ENCODE results near the gene NBEAL1.
"Not testable (repeated sequence)": the region's sequence is repeated elsewhere in the genome, so short reads cannot be mapped to it uniquely, and the experiment has no call there.

Gene NBEAL1

DNA sequence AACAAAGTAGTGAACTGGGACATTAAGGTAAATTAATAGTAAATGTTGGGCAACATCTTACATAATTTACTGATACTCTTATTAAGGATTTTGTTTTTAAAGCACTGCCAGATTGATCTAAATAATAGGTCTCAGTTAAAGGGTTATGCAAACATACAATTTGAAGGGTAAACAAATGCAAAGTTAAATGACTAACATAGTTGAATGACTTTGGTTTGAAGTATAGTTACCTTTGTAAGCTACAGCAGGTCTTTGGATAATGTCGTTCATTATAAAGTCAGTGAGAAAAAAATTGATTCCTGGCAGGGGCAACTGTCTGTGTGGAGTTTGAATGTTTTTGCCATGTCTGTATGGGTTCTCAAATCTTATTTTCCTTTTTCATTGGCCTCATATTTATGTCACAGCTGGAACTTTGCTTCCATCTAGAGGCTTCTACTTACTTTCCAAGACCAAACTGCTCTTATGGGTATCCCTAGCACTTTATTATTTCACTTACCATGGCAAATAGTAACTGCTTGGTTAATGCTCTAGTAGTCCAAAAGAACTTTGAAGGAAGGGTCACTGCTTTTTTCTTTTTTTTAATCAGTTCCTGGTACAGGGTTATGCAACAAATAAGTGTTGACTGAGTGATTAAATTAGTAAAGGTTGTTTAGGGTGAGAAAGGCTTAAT lies 107.8 kb downstream of the NBEAL1 start:
- DNase-seq = peak; percentile 6

DNA sequence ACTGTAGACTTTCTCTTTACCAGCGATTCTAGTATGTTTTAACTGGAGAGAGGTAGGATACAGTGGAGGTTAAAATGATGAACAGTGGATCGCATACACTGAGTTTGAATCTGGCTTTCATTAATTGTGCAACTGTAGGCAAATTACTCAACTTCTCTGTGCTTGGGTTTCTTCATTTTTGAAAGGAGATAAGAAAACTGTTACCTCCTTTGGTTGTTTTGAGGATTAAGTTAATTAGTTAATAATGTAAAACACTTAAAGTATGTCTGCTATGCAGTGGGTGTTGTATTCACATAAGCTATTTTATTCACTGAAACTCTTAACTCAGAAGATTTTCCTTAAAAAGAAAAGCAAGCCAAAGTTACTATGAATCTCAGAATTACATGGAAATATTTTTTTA lies 112.3 kb downstream of the NBEAL1 start:
- DNase-seq = no peak

DNA sequence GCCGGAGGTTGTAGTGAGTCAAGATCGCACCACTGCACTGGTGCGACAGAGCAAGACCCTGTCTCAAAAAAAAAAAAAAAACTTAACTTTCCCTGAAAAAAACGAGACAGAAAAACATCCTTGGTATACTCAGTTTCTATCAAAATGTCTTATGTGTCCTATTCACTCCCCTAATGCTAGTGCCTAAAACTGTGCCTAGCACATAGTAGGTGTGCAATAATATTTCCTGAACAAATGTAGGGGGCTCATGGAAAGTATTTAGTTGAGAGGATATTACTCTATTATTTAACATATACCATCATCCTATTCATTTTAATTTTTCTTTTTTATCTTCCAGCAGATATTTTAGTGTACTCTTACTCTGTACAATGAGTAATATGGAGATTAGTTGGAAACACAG lies 120.4 kb downstream of the NBEAL1 start:
- DNase-seq = no peak

DNA sequence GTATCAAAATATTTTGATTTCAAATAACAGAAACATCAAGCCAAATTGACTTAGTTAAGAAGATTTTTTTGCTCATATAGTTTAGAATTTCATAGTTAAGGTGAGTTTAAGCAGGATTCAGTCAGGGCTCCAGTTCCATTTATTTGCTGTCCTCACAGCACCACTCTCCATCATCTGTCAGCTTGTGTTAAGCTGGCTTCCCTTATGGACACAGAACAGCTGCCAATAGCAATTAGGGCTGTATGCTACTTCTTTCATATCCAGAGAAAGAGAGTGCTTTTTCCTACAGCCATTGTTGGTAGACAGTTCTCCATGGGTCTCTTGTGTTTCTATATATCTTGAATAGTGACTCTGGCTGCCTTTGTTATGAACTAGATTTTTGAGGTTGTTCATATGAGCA lies 128.7 kb downstream of the NBEAL1 start:
- no peak for DNase-seq

DNA sequence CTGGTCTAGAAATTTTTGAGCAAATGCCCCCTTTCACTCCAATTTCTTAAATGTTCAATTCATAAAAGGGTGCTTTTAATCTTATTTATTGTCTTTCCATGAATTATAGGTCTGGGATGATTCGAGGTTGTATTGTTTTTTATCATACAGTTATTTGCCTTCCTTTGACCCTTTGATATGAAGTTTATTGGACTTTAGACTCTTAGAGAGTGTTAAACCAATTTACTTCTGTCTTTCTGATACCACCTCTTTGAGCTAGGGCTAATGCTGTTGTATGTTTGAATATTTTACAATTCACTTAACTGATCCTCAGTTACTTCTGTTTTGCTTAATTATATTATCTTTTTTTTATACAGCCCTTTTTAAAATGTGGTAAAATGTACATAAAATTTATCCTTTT lies 134.5 kb downstream of the NBEAL1 start:
- no peak for DNase-seq

DNA sequence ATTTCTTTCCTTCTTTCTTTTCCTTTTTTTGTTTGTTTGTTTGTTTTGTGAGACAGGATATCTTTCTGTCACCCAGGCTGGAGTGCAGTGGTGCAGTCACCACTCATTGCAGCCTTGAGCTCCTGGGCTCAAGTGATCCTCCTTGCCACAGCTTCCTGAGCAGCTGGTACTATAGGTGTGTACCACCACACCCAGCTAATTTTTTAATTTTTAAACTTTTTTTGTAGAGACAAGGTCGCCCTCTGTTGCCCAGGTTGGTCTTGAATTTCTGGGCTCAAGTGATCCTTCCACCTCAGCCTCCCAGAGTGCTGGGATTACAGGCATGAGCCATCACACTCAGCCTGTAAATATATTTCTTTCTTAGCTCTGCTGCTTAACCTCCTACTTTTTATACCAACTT lies 140.7 kb downstream of the NBEAL1 start:
- DNase-seq = no peak

DNA sequence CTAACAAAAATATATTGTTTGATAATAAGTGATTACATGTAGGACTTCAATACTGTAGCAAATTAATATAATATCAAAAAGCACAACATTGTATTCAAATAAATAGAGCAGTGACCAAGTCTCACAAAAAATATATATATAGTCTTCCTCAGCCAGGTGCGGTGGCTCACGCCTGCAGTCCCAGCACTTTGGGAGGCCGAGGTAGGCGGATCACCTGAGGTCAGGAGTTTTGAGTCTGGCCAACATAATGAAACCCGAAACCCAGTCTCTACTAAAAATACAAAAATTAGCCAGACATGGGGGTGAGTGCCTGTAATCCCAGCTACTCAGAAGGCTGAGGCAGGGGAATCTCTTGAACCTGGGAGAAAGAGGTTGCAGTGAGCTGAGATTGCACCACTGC lies 148.0 kb downstream of the NBEAL1 start:
- DNase-seq = not testable (repeated sequence)

DNA sequence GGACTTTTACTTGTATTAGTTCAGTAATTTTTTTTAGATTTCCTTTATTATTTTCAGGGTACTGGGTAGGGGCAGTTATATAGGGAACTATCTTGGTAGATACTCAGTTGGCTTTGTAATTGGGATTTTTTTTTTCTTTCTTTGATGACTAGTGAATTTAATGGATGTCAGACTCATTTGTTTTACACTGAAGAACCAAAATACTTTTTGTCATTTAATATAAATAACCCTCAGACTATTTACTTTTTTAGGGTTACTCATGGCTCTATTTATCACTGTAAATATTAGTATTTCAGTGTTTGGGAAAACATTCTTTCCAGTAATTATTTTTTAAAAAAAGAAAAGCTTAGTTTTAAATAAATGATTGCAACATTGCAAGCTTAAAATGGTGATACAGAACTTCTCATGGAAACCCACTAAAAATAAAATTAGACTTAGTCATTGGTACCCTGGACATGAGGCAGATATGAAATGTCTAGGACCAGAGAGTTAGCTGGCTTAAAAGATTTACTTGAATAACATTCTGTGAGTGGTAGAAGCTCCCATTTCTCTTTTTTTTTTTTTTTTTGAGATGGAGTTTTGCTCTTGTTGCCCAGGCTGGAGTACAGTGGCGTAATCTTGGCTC lies 149.7 kb downstream of the NBEAL1 start:
- DNase-seq = no peak

DNA sequence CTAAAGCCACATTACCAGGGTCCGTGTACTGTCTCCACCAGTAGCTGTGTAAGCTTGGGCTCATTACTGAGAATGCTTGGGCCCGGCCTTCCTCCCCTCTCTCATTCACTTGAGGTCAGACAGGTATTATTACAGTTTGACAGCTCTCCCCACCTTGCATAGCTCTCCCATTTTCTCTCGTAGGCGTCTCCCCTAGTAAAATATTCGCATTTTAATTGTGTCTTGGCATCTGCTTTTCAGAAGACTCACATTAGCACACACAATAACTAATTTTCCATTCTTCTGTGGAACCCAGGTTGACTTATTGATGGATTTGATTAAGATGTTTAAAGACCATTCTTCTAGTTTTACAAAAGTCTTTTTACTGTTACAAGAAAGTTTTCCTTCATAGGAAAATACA lies 153.1 kb downstream of the NBEAL1 start:
- no peak for DNase-seq

DNA sequence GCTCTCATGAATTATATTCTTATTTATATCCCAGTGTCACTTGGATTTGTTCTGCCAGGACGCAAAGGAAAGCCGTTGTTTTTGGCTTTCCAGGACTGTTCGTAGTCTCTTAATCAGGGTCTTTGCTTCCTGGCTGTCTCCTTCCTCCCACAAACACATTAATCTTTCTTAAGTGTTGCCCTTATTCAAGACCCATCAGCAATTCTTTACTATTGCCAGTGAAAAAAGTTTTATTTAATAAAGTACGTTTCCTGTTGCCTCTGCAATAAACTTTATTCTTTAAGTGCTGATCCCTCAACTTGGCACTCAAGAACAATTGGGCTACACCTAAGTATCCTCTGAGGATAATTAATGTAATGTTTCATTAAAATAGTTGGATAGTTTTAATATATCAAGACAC lies 155.8 kb downstream of the NBEAL1 start:
- no peak for DNase-seq

DNA sequence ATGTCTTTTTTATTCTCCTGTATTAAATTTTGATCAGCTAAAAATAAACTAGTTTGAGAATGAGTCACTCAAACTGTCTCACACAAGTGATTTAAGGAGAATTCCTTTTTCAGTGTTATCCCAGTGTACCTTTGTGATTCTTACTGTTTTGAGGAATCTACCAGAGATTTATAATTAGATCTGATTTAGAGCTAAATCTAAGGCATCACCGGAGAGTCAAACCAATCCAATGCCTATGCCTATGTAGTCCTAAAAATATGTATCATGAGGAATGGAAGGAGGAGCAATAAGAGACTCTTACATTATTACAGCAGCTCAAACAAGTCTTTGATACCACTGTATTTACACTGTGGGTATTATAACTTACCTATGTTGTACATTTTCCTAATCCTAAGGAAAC lies 160.7 kb downstream of the NBEAL1 start:
- DNase-seq = no peak

DNA sequence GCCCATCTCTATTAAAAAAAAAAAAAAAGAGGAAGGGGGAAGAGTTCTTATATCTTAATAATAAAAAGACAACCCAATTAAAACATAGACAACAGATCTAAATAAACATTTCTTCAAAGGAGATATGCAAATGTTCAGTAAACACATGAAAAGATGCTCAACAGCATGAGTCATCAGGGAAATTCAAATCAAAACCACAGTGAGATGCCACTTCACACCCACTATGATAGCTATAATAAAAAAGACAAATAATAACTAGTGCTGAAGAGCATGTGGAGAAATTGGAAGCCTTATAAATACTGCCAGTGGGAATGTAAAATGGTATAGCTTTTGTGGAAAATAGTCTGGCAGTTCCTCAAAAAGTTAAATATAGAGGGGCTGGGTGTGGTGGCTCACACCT lies 162.7 kb downstream of the NBEAL1 start:
- DNase-seq = no peak

DNA sequence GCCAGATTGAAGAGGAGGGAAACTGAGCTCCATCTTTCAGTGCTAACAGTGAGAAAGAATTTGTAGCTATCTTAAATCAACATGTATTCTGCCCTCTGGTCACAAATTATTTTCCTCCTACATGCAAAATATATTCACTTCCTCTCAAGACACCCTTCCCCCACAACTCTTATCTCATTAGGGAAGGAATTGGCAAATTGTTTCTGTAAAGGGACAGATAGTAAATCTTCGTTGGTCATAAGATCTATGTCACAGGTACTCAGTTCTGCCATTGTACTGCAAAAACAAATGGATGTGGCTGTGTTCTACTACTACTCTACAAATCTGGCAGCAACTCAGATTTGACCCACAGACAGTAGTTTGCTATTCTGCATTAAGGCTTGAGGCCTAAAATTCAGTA lies 171.2 kb downstream of the NBEAL1 start:
- DNase-seq = no peak

DNA sequence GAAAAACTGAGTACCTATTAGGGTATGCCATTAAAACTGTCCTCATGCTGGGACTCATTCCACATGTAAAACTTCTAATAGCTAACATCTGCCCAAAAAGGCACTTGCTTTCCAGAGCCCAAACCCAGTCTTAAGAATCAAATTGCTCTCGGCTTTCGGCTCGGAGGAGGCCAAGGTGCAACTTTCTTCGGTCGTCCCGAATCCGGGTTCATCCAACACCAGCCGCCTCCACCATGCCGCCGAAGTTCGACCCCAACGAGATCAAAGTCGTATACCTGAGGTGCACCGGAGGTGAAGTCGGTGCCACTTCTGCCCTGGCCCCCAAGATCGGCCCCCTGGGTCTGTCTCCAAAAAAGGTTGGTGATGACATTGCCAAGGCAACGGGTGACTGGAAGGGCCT lies 175.9 kb downstream of the NBEAL1 start:
- not testable (repeated sequence) for DNase-seq

DNA sequence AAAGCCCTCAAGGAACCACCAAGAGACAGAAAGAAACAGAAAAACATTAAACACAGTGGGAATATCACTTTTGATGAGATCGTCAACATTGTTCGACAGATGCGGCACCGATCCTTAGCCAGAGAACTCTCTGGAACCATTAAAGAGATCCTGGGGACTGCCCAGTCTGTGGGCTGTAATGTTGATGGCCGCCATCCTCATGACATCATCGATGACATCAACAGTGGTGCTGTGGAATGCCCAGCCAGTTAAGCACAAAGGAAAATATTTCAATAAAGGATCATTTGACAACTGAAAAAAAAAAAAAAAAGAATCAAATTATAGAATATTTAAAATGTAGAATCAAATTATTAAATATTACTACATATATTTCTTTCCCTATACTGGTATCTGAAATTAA lies 176.4 kb downstream of the NBEAL1 start:
- not testable (repeated sequence) for DNase-seq

DNA sequence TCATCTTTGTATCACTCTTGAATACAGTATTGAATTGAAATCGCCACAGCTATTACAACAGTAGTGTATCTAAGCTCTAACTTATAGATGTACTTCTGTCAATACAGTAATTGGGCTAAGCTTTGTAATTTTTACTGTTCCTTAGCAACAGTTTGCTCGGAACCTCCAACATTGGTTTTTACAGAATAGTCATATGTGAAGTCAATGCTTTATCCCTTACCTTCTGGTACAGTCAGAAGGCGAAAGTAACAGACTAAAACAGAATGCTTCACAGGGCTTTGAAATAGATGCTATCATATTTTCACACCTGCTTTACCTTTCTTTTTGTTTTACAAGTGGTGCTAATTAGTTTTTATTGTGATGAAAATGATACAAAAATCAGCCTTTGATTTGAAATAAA lies 177.3 kb downstream of the NBEAL1 start:
- no peak for DNase-seq

DNA sequence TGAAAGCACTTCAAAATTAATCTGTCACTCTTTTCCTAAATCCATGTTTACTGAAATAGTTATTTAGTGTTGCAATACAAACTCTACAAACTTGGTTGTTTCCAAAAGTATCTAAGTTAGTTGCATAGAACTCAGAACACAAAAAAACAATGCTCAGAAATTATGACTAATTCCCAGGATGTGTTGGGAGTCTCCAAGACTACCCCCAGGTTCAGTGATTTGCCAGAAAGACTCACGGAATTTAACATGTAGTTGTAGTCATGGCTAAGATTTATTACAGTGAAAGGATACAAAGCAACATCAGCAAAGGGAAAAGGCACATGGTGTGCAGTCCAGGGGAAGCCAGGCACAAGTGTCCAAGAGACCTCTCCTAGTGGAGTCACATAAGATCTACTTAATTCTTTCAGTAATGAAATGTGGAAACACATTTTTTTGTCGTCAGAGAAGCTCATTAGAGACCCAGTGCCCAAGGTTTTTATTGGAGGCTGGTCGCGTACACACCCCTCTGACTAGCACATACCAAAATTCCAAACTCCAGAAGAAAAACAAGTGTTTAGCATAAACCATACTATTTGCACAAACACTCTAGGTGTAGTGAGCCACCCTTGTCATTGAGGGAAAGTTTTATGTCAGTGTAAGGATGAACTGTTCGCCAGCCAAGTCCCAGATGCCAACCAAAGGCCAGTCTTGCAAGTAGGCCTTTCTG lies 180.8 kb downstream of the NBEAL1 start:
- no peak for DNase-seq

DNA sequence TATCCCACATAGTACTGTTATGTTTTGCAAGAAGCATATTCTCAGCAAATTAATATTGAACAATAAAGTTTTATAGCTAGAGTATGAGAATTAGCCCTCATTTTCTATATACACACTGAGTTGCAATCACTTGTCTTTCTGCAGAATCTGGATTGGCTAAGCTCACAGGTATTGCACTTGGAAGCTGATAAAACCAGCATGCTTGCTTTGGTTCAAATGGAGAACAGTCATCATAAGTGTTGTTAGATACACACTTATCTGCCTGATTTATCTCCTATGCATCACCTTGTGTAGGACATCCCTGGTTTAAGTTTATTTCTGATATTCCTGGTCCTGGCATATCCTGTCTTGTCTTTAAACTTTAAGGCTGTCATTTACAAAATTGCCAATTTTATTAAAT lies 186.2 kb downstream of the NBEAL1 start:
- DNase-seq = no peak

DNA sequence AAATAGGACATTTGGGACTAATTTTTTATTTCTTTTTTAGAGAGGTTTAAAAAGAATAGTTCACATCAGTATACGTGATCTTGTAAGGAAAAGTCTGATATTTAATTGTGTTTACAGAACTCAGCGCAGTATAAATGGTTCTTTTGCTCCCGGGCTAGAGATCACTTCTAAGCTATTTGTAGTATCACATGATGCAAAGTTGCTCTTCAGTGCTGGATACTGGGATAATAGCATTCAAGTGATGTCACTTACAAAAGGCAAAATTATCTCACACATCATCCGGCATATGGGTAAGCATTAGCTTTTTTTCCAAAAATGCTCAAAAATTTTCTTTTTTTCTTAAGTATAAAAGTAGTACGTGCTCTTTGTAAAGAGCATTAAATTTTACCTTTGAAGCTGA lies 186.8 kb downstream of the NBEAL1 start:
- no peak for DNase-seq

DNA sequence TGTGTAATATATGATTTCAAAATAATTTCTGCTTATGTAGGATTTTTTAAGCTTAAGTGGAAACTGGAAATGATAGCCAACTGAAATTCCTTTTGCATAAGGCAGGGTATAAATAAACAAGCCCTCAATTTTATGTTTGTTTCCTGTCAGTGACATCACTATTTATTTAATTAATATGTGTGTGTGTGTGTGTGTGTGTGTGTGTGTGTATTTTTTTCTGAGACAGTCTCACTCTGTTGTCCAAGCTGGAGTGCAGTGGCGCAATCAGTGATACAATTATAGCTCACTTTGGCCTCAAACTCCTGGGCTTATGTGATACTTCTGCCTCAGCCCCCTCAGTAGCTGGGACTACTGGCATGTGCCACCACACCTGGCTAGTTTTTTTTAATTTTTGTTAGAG lies 194.9 kb downstream of the NBEAL1 start:
- DNase-seq = no peak

DNA sequence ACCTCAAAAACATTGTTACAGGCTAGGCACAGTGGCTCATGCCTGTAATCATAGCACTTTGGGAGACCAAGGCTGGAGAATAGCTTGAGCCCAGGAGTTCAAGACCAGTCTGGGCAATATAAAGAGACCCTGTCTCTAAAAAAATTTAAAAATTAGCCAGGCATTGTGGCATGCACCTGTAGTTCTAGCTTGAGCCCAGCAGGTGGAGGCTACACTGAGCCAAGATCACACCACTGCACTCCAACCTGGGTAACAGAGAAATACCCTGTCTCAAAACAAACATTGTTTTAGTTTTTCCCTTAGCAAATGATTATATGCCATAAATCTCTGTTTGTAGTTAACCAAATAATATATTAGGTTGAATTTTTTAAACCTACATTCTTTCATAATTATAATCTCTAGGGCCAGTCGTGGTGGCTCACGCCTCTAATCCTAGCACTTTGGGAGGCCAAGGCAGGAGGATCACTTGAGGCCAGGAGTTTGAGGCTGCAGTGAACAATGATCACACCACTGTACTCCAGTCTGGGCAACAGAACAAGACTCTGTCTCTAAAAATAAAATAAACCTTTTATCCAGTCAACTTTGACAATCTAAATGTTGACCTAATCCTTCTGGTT lies 210.9 kb downstream of the NBEAL1 start:
- no peak for DNase-seq

DNA sequence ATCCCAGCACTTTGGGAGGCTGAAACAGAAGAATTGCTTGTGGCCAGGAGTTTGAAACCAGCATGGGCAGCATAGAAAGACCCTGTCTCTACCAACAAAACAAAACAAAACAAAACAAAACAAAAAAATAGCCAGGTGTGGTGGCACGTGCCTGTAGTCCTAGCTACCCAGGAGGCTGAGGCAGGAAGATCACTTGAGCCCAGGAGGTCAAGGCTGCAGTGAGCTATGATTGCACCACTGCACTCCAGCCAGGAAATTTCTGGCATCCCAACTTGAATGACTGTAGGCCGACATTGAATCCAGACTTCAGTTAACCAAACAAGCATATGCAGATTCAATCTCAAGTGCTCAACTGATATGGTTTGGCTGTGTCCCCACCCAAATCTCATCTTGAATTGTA lies 215.0 kb downstream of the NBEAL1 start:
- DNase-seq = not testable (repeated sequence)

DNA sequence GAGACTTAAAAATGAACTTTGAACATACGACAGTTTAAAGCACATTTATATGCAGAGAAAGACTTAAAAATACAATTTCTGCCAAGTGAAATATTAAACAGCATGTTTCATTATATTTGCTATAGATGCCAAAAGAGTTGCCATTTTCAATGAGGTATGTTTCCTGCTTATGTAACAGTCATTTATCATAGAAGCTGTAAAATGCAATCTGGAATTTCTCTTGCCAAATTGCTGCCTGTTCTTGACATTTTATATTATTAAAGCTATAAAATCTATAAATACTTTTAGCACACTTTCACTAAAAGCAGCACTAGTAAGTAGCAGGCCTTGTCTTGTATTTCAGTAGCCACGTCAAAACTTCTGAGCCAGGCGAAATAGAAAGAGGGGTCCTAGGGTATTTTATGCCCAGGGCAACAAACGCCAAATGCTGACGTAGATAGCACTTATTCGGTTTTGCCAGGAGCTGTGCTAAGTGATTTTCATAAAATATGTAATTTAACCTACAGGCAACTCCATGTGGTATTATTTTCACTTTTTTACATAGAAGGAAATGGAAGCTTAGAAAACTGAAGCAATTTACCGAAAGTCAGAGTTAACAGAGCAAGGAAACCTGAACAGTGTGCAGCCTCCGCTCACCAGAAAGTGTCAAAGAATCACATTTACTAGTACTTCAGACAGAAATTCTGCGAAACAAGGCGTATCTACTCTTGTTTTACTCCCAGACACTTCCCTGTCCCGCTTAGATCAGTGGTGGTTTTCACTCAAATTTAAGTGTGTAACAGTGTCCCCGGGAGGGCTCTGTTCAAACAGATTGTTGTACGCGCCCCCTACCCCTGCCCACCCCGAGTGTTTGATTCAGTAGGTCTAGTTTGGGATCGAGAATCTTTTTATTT lies 222.9 kb downstream of the NBEAL1 start:
- no peak for DNase-seq

Data from NCI-H1417 treated with DMSO at 0.1 percent for 48 hours (cell line).